ENCODE measurements around the gene ZBTB40.

Gene ZBTB40

DNA sequence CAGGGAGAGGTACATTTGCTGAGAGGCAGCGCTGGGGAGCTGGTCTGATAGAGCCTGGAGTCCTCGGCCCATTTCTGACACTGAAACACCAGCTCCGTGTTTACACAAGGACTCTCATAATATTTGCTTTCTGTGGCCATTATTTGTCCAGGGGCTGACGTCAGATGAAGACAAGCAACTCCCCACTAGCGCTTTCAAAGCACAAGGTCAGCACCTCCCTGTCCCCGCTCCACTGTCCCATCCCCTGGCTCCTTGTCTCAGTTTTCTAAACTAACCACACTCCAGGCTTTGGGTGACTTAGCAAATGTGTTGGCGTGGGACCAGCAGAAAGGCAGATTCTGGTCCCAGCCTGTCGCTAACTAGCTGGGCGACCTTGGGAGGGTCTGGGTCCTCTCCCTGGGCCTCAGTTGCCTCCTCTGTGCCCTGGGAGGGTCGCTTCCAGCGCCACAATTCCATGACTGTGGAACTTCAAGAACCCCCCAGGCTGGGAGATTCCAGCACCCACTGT, 37.4 kb upstream of the ZBTB40 start:
- Histone ChIP-seq H3K9me3 (ENCODE audit: control insufficient read depth, insufficient read depth, low read depth, low read length) (no peaks in the 10 kb centered on the region), H3K27ac (ENCODE audit: extremely low read depth, low read depth, low read length) (no peak overlapping the region), H3K4me3 (ENCODE audit: low read depth, low read length) (no peak overlapping the region), H3K4me1 (ENCODE audit: control insufficient read depth, insufficient read depth, low read length) (peaks cover 5% of the 10 kb centered on the region; the same call in 1 of the 2 replicates), H3K36me3 (ENCODE audit: control insufficient read depth in 2 of 2, insufficient read depth in 1 of 2, low read length in 2 of 2) (no peaks in the 10 kb centered on the region)
- POLR2A ChIA-PET, result no interaction called here
- TF ChIP-seq, protein P1, sequence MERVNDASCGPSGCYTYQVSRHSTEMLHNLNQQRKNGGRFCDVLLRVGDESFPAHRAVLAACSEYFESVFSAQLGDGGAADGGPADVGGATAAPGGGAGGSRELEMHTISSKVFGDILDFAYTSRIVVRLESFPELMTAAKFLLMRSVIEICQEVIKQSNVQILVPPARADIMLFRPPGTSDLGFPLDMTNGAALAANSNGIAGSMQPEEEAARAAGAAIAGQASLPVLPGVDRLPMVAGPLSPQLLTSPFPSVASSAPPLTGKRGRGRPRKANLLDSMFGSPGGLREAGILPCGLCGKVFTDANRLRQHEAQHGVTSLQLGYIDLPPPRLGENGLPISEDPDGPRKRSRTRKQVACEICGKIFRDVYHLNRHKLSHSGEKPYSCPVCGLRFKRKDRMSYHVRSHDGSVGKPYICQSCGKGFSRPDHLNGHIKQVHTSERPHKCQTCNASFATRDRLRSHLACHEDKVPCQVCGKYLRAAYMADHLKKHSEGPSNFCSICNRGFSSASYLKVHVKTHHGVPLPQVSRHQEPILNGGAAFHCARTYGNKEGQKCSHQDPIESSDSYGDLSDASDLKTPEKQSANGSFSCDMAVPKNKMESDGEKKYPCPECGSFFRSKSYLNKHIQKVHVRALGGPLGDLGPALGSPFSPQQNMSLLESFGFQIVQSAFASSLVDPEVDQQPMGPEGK (tag by site-specific recombination; IDR thresholded peaks at IDR 0.05), result 0 out of 2 replicates have a peak, but pooled peaks have one; percentile 18
- TF ChIP-seq WT1 (tag by site-specific recombination; IDR thresholded peaks at IDR 0.05), result peak; percentile 85
- TF ChIP-seq, protein P2, sequence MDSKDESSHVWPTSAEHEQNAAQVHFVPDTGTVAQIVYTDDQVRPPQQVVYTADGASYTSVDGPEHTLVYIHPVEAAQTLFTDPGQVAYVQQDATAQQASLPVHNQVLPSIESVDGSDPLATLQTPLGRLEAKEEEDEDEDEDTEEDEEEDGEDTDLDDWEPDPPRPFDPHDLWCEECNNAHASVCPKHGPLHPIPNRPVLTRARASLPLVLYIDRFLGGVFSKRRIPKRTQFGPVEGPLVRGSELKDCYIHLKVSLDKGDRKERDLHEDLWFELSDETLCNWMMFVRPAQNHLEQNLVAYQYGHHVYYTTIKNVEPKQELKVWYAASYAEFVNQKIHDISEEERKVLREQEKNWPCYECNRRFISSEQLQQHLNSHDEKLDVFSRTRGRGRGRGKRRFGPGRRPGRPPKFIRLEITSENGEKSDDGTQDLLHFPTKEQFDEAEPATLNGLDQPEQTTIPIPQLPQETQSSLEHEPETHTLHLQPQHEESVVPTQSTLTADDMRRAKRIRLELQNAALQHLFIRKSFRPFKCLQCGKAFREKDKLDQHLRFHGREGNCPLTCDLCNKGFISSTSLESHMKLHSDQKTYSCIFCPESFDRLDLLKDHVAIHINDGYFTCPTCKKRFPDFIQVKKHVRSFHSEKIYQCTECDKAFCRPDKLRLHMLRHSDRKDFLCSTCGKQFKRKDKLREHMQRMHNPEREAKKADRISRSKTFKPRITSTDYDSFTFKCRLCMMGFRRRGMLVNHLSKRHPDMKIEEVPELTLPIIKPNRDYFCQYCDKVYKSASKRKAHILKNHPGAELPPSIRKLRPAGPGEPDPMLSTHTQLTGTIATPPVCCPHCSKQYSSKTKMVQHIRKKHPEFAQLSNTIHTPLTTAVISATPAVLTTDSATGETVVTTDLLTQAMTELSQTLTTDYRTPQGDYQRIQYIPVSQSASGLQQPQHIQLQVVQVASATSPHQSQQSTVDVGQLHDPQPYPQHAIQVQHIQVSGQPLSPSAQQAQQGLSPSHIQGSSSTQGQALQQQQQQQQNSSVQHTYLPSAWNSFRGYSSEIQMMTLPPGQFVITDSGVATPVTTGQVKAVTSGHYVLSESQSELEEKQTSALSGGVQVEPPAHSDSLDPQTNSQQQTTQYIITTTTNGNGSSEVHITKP (tag by site-specific recombination; IDR thresholded peaks at IDR 0.05), result no peak
- 0 out of 2 replicates have a peak, but pooled peaks have one; percentile 20 for TF ChIP-seq ZFHX2 (tag by site-specific recombination; conservative IDR thresholded peaks at IDR 0.05)
- TF ChIP-seq, protein P3, sequence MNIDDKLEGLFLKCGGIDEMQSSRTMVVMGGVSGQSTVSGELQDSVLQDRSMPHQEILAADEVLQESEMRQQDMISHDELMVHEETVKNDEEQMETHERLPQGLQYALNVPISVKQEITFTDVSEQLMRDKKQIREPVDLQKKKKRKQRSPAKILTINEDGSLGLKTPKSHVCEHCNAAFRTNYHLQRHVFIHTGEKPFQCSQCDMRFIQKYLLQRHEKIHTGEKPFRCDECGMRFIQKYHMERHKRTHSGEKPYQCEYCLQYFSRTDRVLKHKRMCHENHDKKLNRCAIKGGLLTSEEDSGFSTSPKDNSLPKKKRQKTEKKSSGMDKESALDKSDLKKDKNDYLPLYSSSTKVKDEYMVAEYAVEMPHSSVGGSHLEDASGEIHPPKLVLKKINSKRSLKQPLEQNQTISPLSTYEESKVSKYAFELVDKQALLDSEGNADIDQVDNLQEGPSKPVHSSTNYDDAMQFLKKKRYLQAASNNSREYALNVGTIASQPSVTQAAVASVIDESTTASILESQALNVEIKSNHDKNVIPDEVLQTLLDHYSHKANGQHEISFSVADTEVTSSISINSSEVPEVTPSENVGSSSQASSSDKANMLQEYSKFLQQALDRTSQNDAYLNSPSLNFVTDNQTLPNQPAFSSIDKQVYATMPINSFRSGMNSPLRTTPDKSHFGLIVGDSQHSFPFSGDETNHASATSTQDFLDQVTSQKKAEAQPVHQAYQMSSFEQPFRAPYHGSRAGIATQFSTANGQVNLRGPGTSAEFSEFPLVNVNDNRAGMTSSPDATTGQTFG (tag by site-specific recombination; IDR thresholded peaks at IDR 0.05; ENCODE audit: borderline replicate concordance), result no peak
- TF ChIP-seq, protein P4, sequence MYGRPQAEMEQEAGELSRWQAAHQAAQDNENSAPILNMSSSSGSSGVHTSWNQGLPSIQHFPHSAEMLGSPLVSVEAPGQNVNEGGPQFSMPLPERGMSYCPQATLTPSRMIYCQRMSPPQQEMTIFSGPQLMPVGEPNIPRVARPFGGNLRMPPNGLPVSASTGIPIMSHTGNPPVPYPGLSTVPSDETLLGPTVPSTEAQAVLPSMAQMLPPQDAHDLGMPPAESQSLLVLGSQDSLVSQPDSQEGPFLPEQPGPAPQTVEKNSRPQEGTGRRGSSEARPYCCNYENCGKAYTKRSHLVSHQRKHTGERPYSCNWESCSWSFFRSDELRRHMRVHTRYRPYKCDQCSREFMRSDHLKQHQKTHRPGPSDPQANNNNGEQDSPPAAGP (tag by site-specific recombination; IDR thresholded peaks at IDR 0.05), result 0 out of 2 replicates have a peak, but pooled peaks have one; percentile 21
- TF ChIP-seq GLIS1 (tag by site-specific recombination; IDR thresholded peaks at IDR 0.05), result peak; percentile 45; the same call in 1 of the 2 replicates
- CTCF ChIA-PET, result interaction anchor here (0.6 to 4.9 kb wide), 6 partner anchors 89 to 1220 kb away, joined by 3 to 61 read pairs (median 8); no protein-coding TSS in a partner anchor

DNA sequence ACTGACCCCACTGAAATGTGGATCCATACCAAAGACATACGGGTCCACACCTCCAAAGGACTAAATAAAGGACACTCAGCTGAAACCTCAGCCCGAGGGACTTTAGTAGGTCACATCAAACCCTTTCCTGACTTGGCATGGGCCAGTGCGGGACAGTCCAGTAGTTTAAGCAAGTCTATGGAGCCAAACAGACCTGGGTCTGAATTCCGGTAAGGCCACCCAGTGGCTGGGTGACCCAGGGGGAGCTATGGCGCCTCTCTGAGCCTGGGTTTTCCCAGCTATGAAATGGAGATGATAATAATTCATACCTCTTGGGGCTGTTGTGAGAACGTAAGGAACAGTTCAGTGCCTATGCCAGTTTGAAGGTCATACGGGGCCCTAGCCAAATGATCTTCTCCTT, 36.2 kb upstream of the ZBTB40 start:
- CTCF ChIA-PET, result interaction anchor here (0.6 to 4.9 kb wide), 21 partner anchors 11 to 1043 kb away, joined by 3 to 61 read pairs (median 6); partner anchors contain the start of gene C1QC
- Histone ChIP-seq H3K4me3 (ENCODE audit: low read depth, low read length) (no peak overlapping the region), H3K9me3 (ENCODE audit: control insufficient read depth, insufficient read depth, low read depth, low read length) (no peaks in the 10 kb centered on the region), H3K36me3 (ENCODE audit: control insufficient read depth in 2 of 2, insufficient read depth in 1 of 2, low read length in 2 of 2) (no peaks in the 10 kb centered on the region), H3K4me1 (ENCODE audit: control insufficient read depth, insufficient read depth, low read length) (peaks cover 5% of the 10 kb centered on the region; the same call in 1 of the 2 replicates), H3K27ac (ENCODE audit: extremely low read depth, low read depth, low read length) (no peak overlapping the region)
- POLR2A ChIA-PET, result no interaction called here
- TF ChIP-seq, protein P5, sequence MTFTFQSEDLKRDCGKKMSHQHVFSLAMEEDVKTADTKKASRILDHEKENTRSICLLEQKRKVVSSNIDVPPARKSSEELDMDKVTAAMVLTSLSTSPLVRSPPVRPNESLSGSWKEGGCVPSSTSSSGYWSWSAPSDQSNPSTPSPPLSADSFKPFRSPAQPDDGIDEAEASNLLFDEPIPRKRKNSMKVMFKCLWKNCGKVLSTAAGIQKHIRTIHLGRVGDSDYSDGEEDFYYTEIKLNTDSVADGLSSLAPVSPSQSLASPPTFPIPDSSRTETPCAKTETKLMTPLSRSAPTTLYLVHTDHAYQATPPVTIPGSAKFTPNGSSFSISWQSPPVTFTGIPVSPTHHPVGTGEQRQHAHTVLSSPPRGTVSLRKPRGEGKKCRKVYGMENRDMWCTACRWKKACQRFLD (tag by site-specific recombination; IDR thresholded peaks at IDR 0.05), result no peak
- TF ChIP-seq ZNF677 (tag by site-specific recombination; IDR thresholded peaks at IDR 0.05) (no peak), ZNF10 (tag by site-specific recombination; IDR thresholded peaks at IDR 0.05) (no peak), ZNF571 (tag by site-specific recombination; IDR thresholded peaks at IDR 0.05) (no peak), ZNF521 (tag by site-specific recombination; IDR thresholded peaks at IDR 0.05) (no peak), ZNF19 (tag by site-specific recombination; IDR thresholded peaks at IDR 0.05; ENCODE audit: low read depth) (no peak), GLIS1 (tag by site-specific recombination; IDR thresholded peaks at IDR 0.05) (no peak), ZNF777 (tag by site-specific recombination; IDR thresholded peaks at IDR 0.05; ENCODE audit: borderline replicate concordance) (no peak), IKZF3 (tag by site-specific recombination; IDR thresholded peaks at IDR 0.05) (no peak)
- TF ChIP-seq, protein P6, sequence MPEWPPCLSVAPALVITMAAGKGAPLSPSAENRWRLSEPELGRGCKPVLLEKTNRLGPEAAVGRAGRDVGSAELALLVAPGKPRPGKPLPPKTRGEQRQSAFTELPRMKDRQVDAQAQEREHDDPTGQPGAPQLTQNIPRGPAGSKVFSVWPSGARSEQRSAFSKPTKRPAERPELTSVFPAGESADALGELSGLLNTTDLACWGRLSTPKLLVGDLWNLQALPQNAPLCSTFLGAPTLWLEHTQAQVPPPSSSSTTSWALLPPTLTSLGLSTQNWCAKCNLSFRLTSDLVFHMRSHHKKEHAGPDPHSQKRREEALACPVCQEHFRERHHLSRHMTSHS (tag by site-specific recombination; IDR thresholded peaks at IDR 0.05), result no peak
- TF ChIP-seq, protein P7, sequence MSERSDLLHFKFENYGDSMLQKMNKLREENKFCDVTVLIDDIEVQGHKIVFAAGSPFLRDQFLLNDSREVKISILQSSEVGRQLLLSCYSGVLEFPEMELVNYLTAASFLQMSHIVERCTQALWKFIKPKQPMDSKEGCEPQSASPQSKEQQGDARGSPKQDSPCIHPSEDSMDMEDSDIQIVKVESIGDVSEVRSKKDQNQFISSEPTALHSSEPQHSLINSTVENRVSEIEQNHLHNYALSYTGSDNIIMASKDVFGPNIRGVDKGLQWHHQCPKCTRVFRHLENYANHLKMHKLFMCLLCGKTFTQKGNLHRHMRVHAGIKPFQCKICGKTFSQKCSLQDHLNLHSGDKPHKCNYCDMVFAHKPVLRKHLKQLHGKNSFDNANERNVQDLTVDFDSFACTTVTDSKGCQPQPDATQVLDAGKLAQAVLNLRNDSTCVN (tag by site-specific recombination; optimal IDR thresholded peaks at IDR 0.05), result no peak
- TF ChIP-seq, protein P8, sequence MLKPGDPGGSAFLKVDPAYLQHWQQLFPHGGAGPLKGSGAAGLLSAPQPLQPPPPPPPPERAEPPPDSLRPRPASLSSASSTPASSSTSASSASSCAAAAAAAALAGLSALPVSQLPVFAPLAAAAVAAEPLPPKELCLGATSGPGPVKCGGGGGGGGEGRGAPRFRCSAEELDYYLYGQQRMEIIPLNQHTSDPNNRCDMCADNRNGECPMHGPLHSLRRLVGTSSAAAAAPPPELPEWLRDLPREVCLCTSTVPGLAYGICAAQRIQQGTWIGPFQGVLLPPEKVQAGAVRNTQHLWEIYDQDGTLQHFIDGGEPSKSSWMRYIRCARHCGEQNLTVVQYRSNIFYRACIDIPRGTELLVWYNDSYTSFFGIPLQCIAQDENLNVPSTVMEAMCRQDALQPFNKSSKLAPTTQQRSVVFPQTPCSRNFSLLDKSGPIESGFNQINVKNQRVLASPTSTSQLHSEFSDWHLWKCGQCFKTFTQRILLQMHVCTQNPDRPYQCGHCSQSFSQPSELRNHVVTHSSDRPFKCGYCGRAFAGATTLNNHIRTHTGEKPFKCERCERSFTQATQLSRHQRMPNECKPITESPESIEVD (tag by site-specific recombination; IDR thresholded peaks at IDR 0.05), result no peak
